Umbilical cord (tissue), 2 donors: ENCODE results near the gene NAA30. TPM values are rescaled to one million over a fixed set of nuclear protein-coding genes. Genes with fewer than 3 reads are reported as not detected.
"Not testable (repeated sequence)": the region's sequence is repeated elsewhere in the genome, so short reads cannot be mapped to it uniquely, and the experiment has no call there.

Source experiments
- DNase-seq: peaks from one replicate; pipeline ENCODE4 v3.0.0-alpha.2; 2015; ENCODE audit warnings: low spot score
- total RNA-seq: library from RNA; depleted of rRNA; stranded (reverse); fragments of >200 nt; gene quantifications from one replicate; pipeline ENCODE4 v1.2.3, GENCODE V29; 2014; ENCODE audit warnings: low replicate concordance; ENCODE audit not compliant: insufficient read depth

The NAA30 gene
- total RNA-seq, result 26.0 TPM

DNA sequence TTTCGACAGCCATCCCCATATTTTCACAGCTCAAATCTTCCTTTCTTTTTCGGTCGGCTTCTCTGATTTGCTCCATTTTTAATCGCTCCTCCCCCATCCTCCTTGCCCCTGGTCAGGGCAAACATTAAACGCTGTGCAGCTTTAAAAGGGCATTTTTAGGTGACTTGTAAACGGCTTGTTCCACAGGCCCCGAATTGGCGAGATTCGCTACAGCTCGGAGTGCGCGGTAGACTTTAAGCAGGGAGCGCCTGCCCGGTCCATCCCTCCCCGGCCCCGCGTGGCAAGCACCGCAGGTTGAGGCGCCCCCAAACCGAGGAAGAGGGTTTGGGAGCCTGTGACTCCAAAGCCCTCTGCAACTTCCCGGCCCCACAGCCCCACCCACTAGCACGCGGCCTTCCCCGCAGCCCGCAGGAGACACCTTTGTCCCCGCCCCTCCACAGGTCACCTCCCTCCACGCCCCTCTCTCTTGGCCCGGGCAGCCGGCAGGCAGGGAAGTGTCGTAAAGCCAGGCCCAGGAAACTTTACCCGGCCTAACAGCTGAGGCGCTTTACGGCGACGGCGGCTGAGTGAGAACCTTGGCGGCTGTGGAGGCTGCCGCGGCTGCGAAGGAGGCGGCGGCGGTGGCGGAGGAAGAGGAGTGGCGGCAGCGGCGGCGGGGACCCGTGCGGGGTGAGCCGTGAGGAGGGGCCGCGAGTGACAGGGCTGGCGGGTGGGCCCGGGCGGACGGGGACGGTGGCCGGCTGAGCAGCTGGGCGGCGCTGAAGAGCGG lies at the start of gene NAA30:
NAA30 (plus strand) TSS at position 550 of the 769 bp plus-strand sequence. CDS start 372 bp downstream, outside the sequence.
- peak; percentile 97 for DNase-seq

DNA sequence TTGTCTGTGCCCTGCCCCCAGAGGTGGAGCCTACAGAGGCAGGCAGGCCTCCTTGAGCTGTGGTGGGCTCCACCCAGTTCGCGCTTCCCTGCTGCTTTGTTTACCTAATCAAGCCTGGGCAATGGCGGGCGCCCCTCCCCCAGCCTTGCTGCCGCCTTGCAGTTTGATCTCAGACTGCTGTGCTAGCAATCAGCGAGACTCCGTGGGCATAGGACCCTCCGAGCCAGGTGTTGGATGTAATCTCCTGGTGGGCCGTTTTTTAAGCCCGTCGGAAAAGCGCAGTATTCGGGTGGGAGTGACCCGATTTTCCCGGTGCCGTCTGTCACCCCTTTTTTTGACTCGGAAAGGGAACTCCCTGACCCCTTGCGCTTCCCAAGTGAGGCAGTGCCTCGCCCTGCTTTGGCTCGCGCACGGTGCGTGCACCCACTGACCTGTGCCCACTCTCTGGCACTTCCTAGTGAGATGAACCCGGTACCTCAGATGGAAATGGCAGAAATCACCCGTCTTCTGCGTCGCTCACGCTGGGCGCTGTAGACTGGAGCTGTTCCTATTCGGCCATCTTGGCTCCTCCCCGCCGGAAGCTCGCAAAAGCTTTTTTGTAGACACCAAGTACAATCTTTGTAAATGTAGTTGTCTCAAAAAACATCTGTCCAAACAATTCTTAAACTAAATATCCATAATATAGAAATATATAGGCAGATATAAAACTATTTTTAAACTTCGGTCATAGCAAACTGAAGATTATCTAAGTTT lies 46.7 kb upstream of the NAA30 start:
- DNase-seq, result not testable (repeated sequence)

DNA sequence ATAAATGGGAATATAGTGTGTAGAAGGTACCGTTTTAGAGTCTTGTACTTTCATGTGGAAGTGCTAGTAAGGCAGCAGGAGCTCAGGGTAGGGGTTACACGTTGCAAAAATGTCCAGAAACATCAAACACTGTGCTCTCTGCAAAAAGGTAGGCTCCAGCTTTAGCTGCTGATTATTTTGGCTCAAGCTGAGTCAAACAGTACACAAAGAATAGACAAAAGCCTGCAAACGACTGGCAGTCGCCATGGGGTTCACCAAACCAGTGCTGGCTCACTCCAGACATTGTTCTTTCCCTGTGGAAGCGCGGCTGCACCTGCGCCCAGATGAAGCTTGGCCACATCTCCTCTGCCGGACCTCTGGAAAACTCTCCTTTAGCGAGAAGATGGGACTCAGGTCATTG lies 45.3 kb upstream of the NAA30 start:
- no peak for DNase-seq

DNA sequence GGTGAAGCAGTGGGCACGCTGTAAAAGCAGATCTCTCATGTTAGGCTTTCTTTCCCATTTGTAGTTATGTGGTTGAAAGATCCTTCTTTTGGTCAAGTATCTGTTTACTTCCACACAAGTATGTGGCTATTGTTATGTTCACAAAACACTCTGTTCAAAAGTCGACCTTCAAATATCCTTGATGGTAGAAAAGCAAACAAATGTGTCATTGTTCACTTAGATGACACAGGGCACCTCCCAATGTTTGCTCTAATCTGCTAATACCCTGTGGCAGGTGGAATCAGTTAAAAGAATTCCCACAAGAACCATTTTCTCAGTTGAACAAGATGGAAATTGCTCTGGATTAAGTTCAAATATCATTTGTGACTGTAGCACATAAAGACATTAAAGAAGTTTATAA lies 43.6 kb upstream of the NAA30 start:
- no peak for DNase-seq

DNA sequence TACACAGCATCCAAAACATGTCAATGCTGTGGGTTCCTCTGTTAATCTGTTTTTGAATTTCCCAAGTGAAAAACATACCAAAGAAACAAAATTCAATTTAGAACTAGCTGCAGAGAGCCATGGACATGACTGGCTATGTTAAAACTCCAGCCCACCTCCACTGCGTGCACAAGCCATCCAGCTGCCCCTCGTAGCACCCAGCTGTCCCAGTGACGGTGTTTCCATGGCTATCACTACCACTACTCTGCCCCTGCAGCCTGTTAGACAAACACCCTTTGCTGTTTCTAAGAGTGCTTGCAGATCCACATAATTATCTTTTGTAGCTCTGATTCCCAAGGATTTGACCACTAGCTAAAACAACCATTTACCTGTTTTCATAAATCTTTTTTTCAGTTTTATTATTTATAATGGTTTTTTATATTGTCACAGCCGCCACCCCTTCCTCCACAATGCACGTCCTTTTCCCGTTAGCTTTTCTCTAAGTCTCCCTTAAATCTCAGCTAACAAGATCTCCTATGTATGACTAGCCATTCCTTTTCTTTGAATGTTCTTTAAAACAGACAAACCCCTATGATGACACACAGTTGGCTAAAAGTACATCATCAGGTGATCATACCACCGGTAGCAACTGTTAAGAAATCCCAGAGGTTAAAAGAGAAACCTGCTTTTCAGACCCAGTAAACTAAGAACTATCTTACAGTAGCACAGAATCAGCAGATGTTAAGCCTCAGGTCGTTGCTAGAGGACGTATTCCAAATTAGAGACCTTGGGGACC lies 37.8 kb upstream of the NAA30 start:
- no peak for DNase-seq

DNA sequence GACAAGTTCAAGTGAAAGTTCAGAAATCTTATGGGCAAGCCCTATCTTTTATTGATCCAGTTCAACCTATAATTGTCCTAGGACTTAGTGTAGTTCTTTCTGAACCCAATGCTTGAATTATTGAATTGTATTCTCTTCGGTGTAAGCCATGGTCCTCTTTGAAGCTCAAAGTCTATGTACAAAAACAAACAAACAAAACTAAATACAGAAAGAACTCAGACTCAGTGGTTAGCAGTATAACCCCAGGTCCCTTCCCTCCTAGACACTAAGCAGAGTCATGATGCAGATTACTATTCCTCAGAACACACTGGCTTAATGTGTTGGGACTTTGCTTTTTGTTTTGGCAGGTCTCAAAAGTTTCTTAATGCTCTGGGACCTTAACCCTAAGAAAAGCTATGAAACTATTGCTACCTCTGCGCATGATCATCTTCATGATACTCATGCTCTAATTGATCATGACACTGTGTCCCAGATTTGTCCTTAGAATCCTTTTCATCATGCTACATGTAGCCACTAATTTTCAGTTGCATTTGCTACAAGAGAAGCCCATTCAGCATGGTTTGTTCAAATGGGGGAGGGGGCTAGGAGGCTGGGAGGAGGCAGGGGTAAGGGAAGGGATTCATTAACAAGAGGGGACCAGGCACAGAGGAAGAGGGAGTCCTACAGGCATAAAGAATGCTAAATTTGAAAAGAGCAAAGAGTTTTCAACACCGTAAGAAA lies 35.1 kb upstream of the NAA30 start:
- no peak for DNase-seq

DNA sequence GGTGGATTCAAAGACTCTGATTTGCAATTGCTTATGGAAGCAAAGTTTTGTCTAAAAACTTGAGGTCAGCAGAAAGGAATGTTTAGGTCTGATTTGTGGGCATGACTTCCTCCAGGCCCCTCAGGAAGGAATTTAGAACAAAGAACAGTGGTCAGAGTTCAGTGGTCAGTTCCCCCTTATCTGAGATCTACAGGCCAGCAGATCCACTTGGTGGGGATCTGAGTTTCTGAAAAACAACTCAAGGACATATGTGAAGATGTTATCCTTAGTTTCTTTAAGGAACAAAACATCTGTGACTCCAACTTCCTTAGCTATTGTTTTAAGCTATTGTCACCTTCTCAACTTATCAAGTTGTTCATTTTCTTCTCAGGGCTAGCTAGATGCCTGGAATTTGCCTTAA lies 28.0 kb upstream of the NAA30 start:
- DNase-seq, result peak; percentile 6

DNA sequence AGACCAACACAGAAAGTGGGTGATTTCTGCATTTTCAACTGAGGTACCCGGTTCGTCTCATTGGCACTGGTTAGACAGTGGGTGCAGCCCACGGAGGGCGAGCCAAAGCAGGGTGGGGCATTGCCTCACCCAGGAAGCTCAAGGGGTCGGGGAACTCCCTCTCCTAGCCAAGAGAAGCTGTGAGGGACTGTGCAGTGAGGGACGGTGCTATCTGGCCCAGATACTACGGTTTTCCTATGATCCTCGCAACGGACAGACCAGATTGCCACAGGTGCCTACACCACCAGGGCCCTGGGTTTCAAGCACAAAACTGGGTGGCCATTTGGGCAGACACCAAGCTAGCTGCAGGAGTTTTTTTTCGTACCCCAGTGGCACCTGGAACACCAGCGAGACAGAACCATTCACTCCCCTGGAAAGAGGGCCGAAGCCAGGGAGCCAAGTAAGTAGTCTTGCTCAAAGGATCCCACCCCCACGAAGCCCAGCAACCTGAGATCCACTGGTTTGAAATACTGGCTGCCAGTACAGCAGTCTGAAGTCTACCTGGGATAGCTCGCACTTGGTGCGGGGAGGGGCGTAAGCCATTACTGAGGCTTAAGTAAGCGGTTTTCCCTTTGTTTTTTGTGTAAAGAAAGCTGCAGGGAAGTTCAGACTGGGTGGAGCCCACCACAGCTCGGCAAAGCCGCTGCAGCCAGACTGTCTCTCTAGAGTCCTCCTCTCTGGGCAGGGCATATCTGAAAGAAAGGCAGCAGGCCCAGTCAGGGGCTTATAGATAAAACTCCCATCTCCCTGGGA lies 25.5 kb upstream of the NAA30 start:
- no peak for DNase-seq

DNA sequence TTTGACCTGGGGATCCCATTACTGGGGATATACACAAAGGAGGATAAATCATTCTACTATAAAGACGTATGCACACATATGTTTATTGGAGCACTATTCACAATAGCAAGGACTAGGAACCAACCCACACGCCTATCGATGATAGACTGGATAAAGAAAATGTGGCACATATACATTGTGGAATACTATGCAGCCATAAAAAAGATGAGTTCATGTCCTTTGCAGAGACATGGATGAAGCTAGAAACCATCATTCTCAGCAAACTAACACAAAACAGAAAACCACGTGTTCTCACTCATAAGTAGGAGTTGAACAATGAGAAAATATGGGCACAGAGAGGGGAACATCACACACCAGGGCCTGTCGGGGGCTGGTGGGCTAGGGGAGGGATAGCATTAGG lies 20.2 kb upstream of the NAA30 start:
- not testable (repeated sequence) for DNase-seq

DNA sequence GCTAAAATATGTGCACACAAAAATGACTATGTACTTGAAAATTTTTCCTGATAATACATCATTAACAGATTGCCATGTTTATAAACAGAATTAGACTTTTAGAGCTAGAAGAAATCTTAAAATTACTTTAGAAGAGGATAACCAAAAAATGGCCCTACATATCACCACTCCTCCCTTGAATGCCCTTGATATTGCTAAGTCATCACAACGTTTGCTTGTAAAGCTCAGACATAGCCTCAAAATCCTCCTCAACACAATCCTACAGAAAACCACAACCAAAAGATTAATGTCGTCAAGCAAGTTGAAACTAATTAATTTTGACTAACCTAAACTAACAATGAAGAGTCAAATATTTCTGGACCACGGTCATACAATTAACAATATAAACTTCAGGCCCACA lies 19.4 kb upstream of the NAA30 start:
- no peak for DNase-seq

DNA sequence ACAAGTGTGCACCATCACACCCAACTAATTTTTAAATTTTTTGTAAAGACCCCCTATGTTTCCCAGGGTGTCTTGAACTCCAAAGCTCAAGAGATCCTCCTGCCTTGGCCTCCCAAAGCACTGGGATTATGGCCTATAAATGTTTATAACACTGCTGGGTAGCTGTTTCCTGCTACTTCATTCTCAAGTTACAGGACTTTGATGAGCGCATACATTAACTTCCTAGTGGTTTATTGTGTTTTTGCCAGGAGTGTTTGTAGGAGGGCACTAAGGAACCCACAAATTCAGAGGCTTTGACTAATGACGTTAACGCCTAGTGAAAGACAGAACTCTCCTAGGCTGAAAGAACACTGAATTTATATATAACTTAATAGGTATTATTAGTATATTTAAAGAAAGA lies 15.2 kb upstream of the NAA30 start:
- no peak for DNase-seq

DNA sequence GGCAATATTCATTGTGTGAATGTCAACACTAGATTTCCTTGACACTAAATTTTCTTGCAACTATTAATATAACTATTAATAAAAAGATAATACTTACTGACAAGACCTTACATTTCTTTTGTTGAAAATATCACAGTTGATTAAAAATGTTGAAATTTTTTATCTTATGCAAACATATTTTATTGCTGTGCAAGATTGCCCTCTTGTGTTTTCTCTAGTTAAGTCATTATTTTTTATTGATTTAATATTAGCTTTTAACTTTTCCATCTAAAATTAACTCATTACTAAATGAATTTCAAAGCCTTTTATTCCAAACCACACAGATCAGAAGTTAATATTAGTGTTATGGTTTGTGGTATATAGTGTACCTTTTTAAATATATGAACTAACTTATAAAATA lies 11.7 kb upstream of the NAA30 start:
- DNase-seq, result no peak

DNA sequence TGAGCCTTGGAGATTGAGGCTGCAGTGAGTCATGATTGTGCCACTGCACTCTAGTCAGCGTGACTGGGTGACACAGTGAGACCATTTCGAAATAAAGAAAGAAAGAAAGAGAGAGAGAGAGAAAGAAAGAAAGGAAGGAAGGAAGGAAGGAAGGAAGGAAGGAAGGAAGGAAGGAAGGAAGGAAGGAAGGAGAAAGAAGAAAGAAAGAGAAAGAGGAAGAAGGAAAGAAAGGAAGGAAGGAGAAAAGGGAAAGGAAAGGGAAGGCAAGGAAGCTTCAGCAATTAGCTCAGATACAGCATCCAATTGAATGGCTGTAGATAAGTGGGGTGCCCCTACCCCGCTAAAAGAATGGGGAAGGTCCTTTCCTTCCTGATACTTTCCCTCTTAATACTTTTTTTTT lies 9.5 kb upstream of the NAA30 start:
- no peak for DNase-seq

DNA sequence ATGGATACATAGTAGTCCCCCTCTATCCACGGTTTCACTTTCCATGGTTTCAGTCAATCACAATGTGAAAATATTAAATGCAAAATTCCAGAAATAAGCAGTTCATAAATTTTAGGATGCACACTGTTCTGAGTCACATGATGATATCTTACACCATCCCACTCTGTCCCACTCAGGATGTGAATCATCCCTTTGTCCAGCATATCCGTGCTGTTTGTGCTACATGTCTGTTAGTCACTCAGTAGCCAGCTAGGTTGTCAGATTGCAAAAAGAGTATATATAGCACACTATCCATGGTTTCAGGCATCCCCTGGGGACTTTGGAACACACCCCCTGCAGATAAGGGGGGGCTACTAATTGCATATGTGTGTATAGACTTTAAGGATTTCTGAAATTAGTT lies 8.1 kb upstream of the NAA30 start:
- no peak for DNase-seq

DNA sequence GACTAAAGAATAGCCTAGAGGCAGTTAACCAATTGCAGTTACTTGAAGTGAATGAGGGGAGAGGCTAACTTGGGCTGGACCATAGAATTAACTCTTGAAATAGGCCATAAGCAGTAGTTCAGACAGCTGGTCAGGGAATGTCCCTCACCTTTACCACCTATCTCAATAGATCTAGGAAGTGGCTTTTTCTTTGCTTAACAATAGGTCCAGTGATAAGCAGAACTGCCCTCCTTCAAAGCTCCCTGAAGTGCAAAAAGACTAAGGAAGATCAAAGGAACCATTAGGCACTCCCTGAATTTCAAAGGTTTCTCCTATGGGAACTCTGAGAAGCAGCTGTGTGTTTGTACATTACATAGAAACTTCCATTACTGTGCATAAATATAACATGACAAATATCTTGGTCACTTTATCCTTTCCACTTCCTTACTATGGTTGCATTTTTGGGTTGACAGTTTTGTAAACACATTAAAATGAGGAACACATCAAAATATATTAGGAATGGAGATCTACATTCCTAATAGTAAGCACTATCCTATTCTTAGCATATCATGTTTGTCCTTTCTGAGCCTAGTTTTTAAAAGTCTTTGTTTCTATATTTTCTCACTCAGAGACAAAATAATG lies 7.2 kb upstream of the NAA30 start:
- no peak for DNase-seq

DNA sequence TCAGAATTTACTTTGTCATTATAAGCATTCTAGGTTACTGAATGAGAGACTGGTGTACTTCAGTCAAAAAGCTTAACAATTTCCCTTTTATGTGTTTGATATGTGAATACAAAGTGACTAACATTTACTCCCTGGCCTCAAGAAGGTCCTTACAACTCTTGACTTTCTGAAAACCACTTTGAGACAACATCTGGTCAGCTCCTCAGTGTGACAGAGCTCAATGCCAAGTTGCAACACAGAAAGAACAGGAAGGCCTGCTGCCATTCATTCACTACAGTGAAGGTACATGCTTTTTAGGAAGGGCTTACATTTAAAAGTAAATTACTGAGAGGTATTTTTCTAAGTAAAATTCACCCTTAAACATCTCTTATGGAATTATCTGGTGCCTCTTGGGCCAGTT lies 2.3 kb upstream of the NAA30 start:
- DNase-seq, result no peak

DNA sequence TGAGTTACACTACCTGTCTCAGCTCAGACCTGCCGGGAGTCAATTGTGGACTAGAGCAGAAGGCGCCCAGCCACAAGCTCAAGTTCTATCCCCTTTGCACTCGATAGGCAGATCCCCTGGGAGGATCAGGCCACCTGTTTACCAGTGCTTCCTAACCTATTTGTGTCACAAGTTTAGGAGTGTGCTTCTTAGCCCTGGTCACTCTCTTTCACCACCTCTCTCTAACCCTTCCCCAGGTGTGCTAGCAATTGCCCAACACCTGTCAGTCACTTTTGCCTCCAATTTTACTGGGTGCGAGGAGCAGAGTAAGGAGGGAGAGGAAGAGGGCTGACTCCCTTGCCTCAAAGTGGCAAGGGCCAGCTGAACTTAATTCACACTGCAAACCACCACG lies 745 bp upstream of the NAA30 start:
- DNase-seq, result no peak

DNA sequence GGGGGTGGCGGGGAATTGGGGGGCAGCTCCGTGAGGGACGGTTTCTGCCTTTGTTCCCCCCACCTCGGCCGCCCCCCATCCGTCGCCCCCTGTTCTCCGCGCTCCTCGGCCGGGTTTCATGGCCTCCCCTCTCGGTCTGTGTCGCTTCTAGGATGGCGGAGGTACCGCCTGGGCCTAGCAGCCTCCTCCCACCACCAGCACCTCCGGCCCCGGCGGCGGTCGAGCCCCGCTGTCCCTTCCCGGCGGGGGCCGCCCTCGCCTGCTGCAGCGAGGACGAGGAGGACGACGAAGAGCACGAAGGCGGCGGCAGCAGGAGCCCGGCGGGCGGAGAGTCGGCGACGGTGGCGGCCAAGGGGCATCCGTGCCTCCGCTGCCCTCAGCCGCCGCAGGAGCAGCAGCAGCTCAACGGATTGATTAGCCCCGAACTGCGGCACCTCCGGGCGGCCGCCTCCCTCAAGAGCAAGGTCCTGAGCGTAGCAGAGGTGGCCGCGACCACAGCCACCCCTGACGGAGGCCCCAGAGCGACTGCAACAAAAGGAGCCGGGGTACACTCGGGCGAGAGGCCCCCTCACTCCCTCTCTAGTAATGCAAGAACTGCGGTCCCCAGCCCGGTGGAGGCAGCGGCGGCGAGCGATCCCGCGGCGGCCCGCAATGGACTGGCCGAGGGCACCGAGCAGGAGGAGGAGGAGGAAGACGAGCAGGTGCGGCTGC lies 575 bp downstream of the NAA30 start:
- DNase-seq, result peak; percentile 51

DNA sequence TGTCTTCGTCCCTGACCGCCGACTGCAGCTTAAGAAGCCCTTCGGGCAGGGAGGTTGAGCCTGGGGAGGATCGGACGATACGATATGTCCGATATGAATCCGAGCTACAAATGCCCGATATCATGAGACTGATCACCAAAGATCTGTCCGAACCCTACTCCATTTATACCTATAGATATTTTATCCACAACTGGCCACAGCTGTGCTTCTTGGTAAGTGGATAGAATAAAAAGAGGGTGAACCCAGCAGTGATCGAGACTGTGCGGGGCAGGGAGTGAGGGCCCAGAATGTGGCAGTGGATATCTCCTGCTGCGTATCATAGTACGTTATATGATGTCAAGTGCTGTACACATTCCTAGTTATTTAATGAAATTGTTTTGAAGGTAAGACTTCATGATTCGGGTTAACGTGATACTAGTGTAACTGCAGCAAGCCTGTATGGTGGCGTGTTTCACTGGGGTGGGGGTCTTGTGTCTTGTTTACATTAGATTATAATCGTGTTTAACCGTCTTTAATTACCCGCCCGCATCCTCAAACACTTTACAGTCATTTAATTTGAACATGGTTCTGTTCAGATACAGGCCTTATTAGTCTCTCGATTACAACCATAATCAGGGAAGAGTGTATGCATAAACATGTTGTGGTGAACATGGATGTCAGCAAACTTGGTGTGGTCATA lies 1.3 kb downstream of the NAA30 start:
- peak; percentile 14 for DNase-seq
